ENCODE results near the gene PTPN4. TPM values are rescaled to one million over a fixed set of nuclear protein-coding genes. Genes with fewer than 3 reads are reported as not detected.

Gene PTPN4
- total RNA-seq, 1 experiment from 2014 or later = 8.0 TPM

DNA sequence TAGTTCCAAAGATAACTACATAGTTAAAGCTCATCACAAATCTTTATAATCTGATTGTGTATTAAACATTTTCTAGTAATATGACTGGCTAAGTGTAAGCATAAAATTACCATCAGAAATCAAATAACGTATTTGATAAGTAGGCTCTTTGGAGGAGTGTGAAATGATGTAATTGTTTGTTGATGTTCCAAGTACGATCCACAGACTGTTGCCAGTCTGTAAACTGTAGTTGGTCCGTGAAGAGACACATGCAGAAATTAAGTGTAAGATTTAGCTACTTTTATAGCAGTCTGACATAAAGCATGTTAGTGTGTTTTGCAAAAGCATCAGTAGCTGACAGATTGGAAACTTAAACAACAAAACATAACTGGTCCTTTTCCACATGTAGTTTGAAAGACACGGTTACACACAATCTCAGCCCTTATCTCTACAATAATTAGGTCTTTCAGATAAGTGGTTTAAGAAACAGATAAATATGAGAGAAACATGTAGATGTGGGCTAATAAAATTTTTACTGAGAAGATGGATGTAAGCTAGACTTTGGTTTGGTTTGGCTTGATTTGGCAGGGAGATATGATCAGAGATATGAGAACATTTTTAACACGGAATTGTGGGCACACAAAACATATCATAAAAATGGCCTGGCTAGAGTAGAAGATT, 138.1 kb downstream of the PTPN4 start:
- H3K9me3 ChIP-seq (replicated peaks) = no peaks in the 10 kb centered on the region
- no peak overlapping the region for H3K4me3 ChIP-seq
- no peaks in the 10 kb centered on the region for H3K4me1 ChIP-seq (replicated peaks)
- no peaks in the 10 kb centered on the region for H3K27me3 ChIP-seq (replicated peaks)
- H3K36me3 ChIP-seq = no peaks in the 10 kb centered on the region; the same call in 1 of the 2 replicates
- no peak for DNase-seq (ENCODE audit: low read depth in 1 of 2, low spot score in 2 of 2)
- H3K27ac ChIP-seq = no peak overlapping the region

DNA sequence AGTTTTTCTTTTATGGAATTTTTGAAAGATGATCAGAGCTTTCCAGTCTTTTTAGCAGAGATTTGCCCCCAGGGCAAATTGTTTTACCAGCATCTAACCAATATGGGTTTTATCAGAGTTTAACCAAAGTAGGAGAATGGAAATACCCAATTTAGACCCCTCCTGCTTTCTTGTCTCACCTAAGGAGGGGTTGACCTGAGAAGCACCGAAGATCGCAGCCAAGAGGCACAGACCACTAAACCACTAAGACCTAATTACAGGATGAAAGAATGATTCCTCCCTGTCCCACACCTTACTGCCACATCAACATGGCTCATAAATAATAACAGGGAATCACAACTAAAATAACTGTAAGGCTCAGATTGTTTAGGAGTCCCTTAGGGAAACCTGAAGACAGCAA, 141.3 kb downstream of the PTPN4 start:
- Histone ChIP-seq H3K4me3 (no peak overlapping the region), H3K36me3 (no peaks in the 10 kb centered on the region), H3K27ac (no peak overlapping the region), H3K4me1 (replicated peaks) (no peaks in the 10 kb centered on the region), H3K27me3 (replicated peaks) (no peaks in the 10 kb centered on the region), H3K9me3 (replicated peaks) (no peaks in the 10 kb centered on the region)
- DNase-seq (ENCODE audit: low read depth in 1 of 2, low spot score in 2 of 2) = no peak

DNA sequence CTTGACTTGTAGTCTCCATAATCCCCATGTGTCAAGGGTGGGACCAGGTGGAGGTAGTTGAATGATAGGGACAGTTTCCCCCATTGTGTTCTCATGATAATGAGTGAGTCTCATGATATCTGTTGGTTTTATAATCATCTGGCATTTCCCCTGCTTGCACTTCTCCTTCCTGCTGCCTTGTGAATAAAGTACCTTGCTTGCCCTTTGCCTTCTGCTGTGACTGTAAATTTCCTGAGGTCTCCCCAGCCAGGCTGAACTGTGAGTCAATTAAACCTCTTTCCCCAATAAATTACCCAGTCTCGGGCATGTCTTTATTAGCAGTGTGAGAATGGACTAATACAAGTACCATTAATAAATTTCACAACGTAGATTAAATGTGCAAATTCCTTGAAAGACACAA, 150.8 kb downstream of the PTPN4 start:
- DNase-seq (ENCODE audit: low read depth in 1 of 2, low spot score in 2 of 2) = no peak
- H3K4me1 ChIP-seq (replicated peaks) = no peaks in the 10 kb centered on the region
- no peaks in the 10 kb centered on the region for H3K27me3 ChIP-seq (replicated peaks)
- H3K4me3 ChIP-seq = no peak overlapping the region
- H3K27ac ChIP-seq = no peak overlapping the region
- H3K9me3 ChIP-seq (replicated peaks) = no peaks in the 10 kb centered on the region
- no peaks in the 10 kb centered on the region for H3K36me3 ChIP-seq

DNA sequence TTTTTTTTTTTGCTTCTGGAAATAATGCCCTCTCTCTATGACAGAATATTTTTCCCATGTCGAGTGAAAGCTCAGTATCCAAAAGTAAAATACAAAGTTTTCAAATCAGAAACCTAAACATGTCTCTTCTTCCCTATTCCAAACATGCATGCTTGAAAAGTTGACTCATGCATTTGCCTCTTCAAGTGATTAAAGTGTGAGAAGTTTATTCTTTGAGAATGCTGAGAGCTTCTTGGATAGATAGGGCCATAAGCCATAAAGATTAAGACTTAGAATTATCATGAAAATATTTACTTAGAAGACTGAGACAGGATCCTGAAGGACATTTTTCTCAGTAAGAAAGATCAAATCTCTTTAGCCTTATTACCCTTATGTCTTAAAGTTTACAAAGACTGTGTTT, 154.5 kb downstream of the PTPN4 start:
- no peaks in the 10 kb centered on the region for H3K9me3 ChIP-seq (replicated peaks)
- H3K36me3 ChIP-seq = no peaks in the 10 kb centered on the region
- no peaks in the 10 kb centered on the region for H3K27me3 ChIP-seq (replicated peaks)
- no peaks in the 10 kb centered on the region for H3K4me1 ChIP-seq (replicated peaks)
- DNase-seq (ENCODE audit: low read depth in 1 of 2, low spot score in 2 of 2) = no peak
- H3K27ac ChIP-seq = no peak overlapping the region
- H3K4me3 ChIP-seq = no peak overlapping the region

DNA sequence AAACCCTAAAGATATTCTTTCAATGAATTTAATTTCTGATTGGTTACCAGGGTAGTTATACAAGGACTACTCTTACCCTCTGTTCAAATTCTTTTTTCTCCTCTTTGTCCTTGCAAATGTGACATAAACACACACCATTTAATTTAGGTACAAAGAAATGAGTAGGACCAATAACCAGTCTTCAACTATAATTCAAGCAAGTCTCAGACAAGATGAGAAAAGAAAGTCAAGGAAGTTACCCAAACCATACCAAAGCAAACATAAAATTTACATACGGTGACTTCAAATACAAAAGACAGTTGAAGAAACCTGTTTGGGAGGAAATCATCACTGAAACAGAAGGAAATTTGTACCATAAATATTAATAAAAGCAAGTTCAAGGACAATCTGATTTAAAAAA, 162.1 kb downstream of the PTPN4 start:
- DNase-seq (ENCODE audit: low read depth in 1 of 2, low spot score in 2 of 2) = no peak
- H3K27ac ChIP-seq = no peak overlapping the region
- no peaks in the 10 kb centered on the region for H3K36me3 ChIP-seq

DNA sequence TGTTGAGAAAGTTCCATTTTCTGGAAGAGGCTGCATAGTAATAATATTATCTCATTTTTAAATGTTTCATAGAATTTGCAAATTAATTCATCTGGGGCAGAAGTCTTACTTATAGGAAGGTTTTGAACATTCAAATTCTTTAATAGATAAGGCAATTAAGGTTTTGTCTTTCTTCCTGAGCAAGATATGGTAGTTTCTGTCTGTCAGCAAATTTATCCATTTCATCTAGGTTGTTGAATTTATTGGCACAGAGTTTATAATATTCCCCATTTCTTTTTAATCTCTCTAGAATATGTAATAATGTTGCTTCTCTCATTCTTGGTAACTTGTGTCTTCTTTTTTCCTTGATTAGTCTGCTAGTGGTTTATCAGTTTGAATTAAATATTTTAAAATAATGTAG, 163.0 kb downstream of the PTPN4 start:
- DNase-seq (ENCODE audit: low read depth in 1 of 2, low spot score in 2 of 2) = no peak
- Histone ChIP-seq H3K4me3 (no peak overlapping the region), H3K36me3 (no peaks in the 10 kb centered on the region)

More for the DNA sequence above, 162.1 kb downstream of the PTPN4 start:
- H3K4me3 ChIP-seq = no peak overlapping the region
- no peaks in the 10 kb centered on the region for H3K4me1 ChIP-seq (replicated peaks)
- H3K27me3 ChIP-seq (replicated peaks) = no peaks in the 10 kb centered on the region
- no peaks in the 10 kb centered on the region; the same call in 1 of the 2 replicates for H3K9me3 ChIP-seq (replicated peaks)

DNA sequence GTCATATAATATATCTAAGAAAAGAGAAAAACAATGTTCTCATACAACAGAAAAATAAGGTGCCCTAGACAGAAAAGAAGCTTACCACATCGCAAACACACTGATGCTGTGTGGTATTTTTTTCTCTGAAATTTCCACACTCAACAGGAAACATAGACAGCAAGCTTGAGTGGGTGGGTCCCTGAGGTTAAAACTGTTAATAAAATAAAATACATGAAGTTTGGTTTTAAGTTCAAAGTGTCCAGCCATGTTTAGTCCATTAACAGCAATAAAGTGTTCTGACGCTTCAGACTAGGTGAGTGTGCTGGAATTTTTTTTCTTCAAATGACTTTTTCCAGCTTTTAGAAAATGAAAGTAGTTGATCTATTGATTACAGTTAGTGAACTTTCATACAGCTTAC, 169.8 kb downstream of the PTPN4 start:
- Histone ChIP-seq H3K9me3 (replicated peaks) (no peaks in the 10 kb centered on the region; the same call in 1 of the 2 replicates), H3K4me1 (replicated peaks) (no peaks in the 10 kb centered on the region), H3K4me3 (no peak overlapping the region), H3K27ac (no peak overlapping the region), H3K27me3 (replicated peaks) (no peaks in the 10 kb centered on the region), H3K36me3 (no peaks in the 10 kb centered on the region)
- no peak for DNase-seq (ENCODE audit: low read depth in 1 of 2, low spot score in 2 of 2)

More for the DNA sequence above, 163.0 kb downstream of the PTPN4 start:
- Histone ChIP-seq H3K27me3 (replicated peaks) (no peaks in the 10 kb centered on the region), H3K27ac (no peak overlapping the region), H3K9me3 (replicated peaks) (no peaks in the 10 kb centered on the region; the same call in 1 of the 2 replicates), H3K4me1 (replicated peaks) (no peaks in the 10 kb centered on the region)

DNA sequence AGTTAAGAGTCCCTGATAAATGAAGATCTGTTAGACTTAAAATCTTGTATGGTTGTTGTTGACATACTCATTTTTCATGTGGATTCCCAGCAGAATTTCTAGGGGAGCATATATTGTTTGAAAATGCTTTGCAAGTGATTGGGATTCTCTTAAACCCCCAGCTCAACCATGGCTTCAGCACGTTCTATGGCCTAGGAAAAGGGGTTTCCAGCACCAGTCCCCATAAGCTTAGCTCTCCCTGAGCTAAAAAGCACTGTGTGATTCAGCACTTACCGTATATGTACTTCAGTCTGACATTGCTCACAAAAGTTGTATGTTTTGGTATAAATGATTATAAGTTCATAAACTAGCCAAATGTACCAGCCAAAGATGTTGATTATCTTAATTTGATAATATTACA, 173.1 kb downstream of the PTPN4 start:
- Histone ChIP-seq H3K4me3 (no peak overlapping the region), H3K9me3 (replicated peaks) (no peaks in the 10 kb centered on the region), H3K27ac (no peak overlapping the region), H3K27me3 (replicated peaks) (no peaks in the 10 kb centered on the region), H3K4me1 (replicated peaks) (no peaks in the 10 kb centered on the region), H3K36me3 (no peaks in the 10 kb centered on the region)
- no peak for DNase-seq (ENCODE audit: low read depth in 1 of 2, low spot score in 2 of 2)

DNA sequence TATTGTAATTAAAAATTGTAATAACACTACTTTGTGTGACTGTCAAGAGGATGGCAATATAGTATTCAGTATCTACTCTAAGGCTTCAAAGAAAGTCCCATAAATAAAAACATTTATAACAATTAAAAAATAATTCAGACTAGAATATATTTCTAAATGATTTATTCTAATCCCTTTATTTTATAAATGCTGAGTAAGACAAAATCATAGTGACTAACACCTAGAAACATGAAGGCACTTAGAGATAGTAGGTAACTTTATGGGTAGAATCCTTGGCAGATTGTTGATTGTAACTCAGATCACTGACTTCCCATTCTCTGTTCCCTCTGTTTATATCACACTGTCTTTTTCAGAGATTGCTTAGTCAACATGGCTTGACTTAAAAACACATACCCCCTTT, 174.6 kb downstream of the PTPN4 start:
- no peaks in the 10 kb centered on the region for H3K9me3 ChIP-seq (replicated peaks)
- H3K4me1 ChIP-seq (replicated peaks) = no peaks in the 10 kb centered on the region
- DNase-seq (ENCODE audit: low read depth in 1 of 2, low spot score in 2 of 2) = no peak
- H3K36me3 ChIP-seq = no peaks in the 10 kb centered on the region
- no peak overlapping the region for H3K27ac ChIP-seq
- H3K4me3 ChIP-seq = no peak overlapping the region
- no peaks in the 10 kb centered on the region for H3K27me3 ChIP-seq (replicated peaks)

DNA sequence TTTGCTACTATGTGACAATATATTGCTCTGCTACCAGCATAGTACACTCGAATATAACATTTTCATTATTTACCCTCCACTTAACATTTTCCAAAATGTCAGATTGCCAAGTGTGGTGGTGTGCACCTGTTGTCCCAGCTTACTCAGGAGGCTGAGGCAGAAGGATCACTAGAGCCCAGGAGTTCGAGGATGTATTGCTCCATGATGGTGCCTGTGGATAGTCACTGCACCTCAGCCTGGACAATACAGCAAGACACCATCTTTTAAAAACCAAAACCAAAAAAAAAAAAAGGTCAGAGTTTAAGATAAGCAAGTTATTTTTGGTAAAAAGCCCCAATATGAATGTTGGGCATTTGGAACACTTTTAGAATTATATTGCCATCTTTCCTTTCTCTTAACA, 178.0 kb downstream of the PTPN4 start:
- no peak overlapping the region for H3K27ac ChIP-seq
- H3K9me3 ChIP-seq (replicated peaks) = no peaks in the 10 kb centered on the region
- no peaks in the 10 kb centered on the region for H3K4me1 ChIP-seq (replicated peaks)
- DNase-seq (ENCODE audit: low read depth in 1 of 2, low spot score in 2 of 2) = no peak
- no peaks in the 10 kb centered on the region for H3K36me3 ChIP-seq
- H3K27me3 ChIP-seq (replicated peaks) = no peaks in the 10 kb centered on the region
- no peak overlapping the region for H3K4me3 ChIP-seq

DNA sequence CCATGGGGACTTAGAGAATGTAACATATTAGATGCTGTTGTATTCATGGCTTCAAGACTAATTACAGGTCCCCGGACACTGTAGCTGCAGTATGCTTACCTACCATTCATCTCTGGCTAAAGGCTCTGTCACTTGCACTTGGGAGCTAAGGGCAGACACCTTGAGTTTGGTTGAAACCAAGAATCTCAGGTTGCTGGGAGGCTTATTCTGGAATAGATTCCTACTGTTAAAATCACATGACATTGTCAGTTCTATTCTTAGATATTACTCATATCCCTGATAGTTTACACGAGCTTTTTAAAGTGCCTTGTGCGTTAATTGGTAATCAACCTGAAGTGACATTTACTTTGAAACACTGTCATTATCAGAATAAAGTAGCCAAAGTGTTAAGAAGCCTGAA, 180.2 kb downstream of the PTPN4 start:
- H3K27me3 ChIP-seq (replicated peaks) = no peaks in the 10 kb centered on the region
- no peaks in the 10 kb centered on the region for H3K9me3 ChIP-seq (replicated peaks)
- no peak for DNase-seq (ENCODE audit: low read depth in 1 of 2, low spot score in 2 of 2)
- H3K27ac ChIP-seq = no peak overlapping the region
- H3K4me3 ChIP-seq = no peak overlapping the region
- H3K36me3 ChIP-seq = no peaks in the 10 kb centered on the region
- H3K4me1 ChIP-seq (replicated peaks) = no peaks in the 10 kb centered on the region

DNA sequence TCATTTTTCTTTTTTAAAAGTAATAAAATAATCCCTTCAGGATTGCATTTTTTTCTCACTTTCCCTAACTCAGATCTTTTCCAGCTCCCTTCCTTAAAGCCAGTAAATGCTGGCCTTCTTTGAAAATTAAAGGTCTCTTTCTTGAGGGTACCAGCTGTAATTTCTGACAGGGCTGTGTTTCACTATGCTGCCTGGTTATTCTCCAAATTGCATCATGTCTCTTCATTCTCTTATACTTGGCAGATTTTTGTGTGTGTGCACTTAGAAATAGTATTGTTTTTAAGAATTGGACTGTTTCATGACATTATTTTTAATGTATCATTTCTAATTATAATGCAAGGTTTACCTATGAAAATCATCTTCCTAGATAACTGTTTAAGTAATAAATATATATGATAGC, 181.1 kb downstream of the PTPN4 start:
- H3K4me1 ChIP-seq (replicated peaks) = no peaks in the 10 kb centered on the region
- no peaks in the 10 kb centered on the region for H3K27me3 ChIP-seq (replicated peaks)
- H3K36me3 ChIP-seq = no peaks in the 10 kb centered on the region
- DNase-seq (ENCODE audit: low read depth in 1 of 2, low spot score in 2 of 2) = no peak
- no peak overlapping the region for H3K27ac ChIP-seq
- H3K4me3 ChIP-seq = no peak overlapping the region
- no peaks in the 10 kb centered on the region for H3K9me3 ChIP-seq (replicated peaks)

DNA sequence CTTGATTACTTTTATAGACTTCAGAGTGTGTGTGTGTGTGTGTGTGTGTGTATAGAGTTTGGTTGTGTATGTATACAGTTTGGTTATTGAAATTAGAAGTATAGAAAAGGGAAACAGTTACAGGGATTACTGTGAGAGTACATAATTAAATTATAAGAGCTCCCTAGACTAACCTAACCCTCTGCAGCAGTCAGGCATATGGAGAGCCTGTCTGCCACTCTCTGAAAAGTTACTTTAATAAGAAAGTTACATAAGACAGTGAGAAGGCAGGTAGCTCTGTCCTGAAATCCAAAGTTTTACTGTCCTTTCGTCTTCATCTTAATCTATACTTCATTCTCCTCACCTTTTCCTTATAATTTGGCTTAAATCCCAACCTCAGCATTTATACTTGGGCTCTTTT, 181.7 kb downstream of the PTPN4 start:
- Histone ChIP-seq H3K9me3 (replicated peaks) (no peaks in the 10 kb centered on the region), H3K4me1 (replicated peaks) (no peaks in the 10 kb centered on the region), H3K4me3 (no peak overlapping the region), H3K27ac (no peak overlapping the region), H3K36me3 (no peaks in the 10 kb centered on the region), H3K27me3 (replicated peaks) (no peaks in the 10 kb centered on the region)
- no peak for DNase-seq (ENCODE audit: low read depth in 1 of 2, low spot score in 2 of 2)

DNA sequence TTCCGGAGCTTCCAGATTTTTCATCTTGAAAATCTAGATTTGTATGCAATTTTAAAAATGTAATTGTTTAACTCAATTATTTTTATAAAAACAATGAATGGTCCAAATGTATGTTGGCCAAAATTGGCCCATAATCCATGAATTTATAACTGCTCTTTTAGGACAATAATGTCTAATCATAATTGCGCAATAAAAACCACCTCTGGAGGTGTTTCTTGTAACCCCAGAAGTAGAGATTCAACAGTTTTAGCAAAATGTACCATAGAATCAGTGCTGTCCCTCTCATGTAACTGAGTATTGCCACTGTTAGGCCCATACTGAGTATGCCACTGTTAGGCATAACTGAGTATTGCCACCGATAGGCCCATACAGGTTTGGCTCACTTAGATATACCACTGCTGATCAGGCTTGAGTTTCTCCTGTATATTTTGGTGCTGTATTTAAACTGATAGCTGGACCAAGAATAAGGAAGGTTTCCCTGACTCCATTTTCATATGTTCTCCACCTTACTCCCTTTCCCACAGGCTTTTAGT, 182.3 kb downstream of the PTPN4 start:
- Histone ChIP-seq H3K27ac (no peak overlapping the region), H3K4me3 (no peak overlapping the region), H3K4me1 (replicated peaks) (no peaks in the 10 kb centered on the region), H3K36me3 (no peaks in the 10 kb centered on the region), H3K9me3 (replicated peaks) (no peaks in the 10 kb centered on the region), H3K27me3 (replicated peaks) (no peaks in the 10 kb centered on the region)
- no peak for DNase-seq (ENCODE audit: low read depth in 1 of 2, low spot score in 2 of 2)

DNA sequence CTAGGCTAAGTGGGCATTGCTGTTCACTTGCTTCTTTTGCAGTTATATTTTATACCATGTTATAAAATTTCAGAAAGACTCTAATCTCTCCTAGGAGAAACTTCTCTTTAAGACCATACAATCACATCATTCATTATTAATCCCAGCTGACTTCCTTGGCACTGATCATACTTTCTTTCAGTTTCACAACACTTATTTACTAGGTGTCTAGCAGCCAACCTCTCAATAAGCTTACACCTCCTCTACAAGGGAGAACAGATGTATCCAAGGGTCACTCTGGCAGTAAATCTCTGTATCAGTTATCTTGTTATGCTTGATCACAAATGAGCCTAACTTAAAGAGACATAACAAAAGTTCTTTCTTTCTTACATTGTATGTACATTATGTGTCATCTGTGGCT, 183.3 kb downstream of the PTPN4 start:
- Histone ChIP-seq H3K4me3 (no peak overlapping the region), H3K27me3 (replicated peaks) (no peaks in the 10 kb centered on the region), H3K9me3 (replicated peaks) (no peaks in the 10 kb centered on the region), H3K36me3 (no peaks in the 10 kb centered on the region), H3K27ac (no peak overlapping the region), H3K4me1 (replicated peaks) (no peaks in the 10 kb centered on the region)
- no peak for DNase-seq (ENCODE audit: low read depth in 1 of 2, low spot score in 2 of 2)

Measured in SJSA1 (cell line).